HG03439 (cell line): ENCODE results near the gene SMCO2.

Experiments used
- ATAC-seq: cut with Tn5 transposase; IDR thresholded peaks from one replicate; pipeline ENCODE4 v1.9.1; 2021; ENCODE audit warnings: mild to moderate bottlenecking, moderate library complexity; ENCODE audit not compliant: unreplicated experiment

The SMCO2 gene

DNA sequence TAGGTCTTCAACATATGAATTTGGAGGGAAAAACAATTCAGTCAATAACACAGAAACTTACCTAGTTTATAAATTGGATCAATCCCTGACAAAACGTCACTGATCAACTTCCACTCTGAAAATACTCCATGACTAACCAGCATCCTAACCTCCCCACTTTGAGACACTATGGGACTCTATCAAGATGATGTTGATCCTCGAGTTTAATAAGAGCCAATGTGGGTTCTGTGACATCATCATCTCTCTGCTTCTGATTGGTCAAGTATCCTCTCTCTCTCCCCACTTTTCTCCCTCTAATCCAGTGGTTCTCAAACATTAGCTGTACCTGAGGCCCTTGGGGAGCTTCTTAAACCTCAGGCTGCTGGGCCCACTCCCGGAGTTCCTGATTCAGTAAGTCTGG, at the start of gene SMCO2:
SMCO2 (plus strand) TSS at position 301 of the 400 bp plus-strand sequence. CDS start 23,896 bp downstream, outside the sequence.
- no peak for ATAC-seq

DNA sequence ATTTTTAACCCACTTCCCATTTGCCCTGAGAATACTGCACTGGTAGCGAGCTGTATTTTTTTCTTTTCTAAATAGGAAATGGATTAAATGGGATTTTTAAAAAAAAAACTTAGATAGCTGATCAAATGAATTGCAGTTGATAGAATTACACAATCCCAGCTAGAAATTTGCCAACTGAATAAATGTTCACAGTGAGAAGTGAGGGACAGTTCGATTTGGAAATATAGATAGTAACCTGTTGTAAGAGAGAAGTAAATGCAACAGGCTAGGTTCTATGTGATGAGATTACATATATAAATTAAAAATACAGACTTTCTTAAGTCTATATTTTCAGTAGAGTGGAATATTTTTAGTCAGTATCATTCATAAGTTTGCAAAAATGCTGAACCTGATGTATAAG, 48.1 kb upstream of the SMCO2 start:
- no peak for ATAC-seq

DNA sequence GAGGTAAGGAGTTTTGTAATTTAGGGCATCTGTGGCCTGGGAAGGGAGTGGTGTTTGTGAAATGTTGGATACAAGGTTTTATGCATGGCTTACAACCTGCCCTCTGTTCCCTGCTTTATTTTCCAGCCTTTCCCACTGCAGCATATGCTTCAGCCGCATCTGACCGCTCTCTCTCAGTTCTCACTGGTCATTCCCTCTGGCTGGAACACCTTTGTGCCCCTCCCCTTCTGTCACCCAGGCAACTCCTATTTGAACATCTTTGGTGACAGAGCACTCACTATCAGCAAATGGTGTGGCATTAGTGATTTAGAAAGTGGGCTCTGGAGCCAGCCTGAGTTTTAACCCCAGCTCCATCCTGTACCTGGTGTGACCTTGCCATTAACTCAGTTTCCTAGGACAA, 47.5 kb upstream of the SMCO2 start:
- ATAC-seq = no peak

DNA sequence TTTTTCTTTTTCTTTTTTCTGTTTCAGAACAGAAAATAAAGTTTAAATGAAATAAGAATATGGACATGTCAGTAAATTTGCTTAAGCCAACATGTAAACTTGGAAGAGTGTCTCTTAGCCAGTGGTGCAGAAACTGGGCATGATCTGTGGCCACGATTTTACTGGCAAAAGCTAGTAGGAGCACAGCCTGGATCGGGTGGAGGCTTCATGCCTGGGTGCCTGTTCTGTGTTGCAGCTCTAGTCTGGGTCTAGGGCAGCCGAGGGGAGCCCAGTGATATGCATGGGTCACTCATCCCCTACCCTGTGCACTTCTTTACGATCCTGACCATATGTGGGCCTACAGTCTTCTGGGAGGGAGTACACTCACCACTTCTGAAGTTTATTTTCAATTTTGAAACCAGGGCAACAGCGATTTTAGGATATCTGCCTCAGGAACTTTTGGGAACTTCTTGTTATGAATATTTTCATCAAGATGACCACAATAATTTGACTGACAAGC, 45.6 kb upstream of the SMCO2 start:
- no peak for ATAC-seq

DNA sequence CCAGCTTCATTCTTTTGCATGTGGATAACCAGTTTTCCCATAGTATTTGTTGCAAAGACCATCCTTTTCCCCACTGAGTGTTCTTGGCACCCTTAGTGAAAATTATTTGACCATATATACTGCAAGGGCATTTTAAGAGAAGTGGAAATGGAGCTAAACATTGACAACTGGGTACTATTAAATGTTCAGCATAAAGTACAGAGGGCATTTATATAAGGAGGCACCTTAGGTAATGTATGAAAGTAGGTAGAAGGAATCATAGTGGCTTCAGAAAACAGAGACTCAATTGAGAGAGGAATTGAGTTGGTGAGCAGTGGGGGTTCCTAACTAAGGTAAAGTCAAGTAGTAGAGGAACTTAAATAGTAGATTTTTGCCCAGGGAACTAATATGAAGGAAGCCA, 34.5 kb upstream of the SMCO2 start:
- ATAC-seq = no peak

DNA sequence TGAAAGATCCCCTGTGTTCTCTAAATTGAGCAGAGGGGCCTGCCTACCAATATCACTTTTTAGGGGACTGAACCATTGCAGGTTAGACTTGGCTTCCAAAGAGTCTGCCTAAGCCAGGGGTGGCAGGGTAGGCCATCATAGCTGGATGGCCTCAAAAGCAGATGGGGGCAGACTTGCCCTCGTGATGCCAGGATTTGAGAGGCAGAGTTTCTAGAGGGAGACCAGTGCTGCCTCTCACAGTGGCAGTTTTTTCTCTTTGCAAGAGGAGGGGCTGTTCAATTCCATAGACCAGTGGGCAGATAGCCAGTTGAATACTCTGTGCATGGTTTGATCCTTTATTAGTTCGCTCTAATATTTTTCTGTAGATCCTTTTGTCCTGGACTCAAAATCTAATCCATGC, 23.8 kb upstream of the SMCO2 start:
- ATAC-seq = no peak

DNA sequence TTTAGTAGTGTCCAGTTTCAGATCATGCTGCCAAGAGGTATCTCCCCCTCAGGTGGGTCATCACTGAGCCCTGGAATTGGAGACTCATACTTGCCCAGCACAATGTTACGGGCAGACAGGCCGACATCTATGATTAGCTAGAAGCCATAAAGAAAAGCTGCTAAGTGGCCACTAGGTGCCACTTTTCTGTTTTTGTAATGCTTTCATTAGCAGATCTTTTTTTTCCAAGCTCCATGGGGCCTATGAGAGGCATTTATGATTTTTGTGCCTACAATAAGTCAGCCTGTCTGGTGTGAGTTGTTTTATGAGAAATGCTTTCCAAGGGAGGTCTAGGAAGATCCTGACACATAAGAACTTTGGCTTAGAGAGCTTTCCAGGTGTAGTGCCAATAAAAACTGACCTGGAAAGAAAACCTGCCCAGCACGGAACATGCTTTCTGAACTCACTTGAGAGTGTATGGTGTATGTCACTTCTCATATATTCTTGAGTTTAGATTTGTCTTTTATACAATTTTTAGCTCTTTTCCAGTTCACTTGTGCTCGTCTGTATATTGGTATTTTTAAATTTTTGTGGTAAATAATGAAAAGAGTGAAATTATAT, 21.8 kb upstream of the SMCO2 start:
- ATAC-seq = no peak

DNA sequence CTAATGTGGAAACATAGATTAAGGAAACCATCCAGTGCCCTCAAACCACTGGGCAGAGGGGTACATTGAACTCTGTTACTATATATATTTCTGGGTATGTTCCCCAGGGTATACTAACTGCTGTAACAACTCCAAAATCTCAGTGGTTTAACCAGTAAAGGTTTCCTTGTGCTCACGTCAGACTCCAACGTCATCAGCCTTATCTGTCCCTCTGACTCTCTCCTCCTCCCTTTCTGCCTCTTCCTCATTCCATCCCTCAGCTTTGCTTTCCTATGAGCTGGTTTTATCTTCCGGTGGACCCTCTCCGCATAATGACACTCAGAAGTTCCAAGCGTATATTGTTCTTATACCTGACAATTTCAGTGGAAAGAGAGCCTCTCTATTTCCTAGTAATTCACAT, 21.2 kb upstream of the SMCO2 start:
- no peak for ATAC-seq

DNA sequence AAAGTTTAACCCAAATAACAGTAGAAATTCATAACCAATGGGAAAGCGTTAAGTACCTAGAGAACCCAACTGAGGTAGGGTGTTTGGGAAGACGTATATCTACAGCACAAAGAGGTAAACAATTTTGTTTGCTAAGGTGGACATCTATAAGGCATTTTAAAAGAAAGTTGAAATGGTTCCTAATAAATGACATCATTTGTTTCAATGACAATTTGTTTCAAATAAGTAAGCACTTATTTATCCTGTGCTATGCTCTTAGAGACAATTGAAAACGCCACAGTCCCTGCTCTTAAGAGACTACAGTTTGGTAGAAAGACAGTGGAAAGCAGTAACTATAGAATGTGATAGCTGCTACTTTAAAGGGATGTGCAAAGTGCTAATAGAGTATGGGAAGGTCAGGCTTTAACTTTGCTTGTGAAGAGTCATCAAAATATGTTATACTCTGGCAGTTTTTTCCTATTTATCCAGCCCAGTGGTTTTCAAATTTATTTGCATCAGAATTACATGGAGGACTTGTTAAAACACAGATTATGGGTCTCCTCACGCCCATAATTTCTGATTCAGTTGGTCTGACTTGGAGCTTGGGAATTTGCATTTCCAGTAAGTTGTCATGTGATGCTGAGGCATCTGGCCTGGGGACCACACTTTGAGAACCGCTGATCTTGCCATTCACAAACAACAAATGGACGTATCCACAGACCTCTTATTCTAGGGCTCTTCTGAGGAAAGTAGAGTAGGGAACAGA, 19.6 kb upstream of the SMCO2 start:
- ATAC-seq = no peak

DNA sequence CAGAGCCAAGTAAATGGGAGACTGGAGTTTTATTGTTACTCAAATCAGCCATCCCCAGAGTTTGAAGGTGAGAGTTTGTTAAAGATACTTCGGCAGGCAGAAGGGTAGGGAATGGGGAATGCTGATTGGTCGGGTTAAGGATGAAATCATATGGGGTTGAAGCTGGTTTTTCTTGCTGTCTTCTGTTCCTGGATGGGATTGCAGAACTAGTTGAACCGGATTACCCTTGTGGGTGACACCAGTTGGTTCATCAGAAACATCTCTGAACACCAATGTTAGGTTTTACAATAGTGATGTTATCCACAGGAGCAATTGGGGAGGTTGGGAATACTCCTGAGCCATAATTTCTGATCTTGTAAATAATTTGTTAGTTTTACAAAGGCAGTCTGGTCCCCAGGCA, 18.7 kb upstream of the SMCO2 start:
- no peak for ATAC-seq

DNA sequence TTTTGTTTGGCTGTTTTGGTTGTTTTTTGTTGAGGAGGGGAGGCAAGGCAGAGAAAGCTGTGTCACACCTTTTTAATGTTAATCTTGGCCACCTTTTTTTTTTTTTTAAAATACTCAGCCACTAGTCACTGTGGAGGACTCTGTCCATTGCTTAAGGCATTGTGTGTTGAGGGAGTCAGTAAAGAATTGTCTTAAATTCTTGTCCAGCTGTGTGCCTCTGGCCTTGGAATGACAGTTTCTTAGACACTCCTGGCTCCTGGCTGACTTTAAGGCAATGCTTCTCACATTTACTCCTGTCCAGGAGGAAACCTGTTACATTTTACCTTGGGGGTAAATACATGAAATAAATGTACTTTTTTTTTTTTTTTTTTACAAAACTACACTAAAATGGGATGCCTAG, 18.1 kb upstream of the SMCO2 start:
- no peak for ATAC-seq

DNA sequence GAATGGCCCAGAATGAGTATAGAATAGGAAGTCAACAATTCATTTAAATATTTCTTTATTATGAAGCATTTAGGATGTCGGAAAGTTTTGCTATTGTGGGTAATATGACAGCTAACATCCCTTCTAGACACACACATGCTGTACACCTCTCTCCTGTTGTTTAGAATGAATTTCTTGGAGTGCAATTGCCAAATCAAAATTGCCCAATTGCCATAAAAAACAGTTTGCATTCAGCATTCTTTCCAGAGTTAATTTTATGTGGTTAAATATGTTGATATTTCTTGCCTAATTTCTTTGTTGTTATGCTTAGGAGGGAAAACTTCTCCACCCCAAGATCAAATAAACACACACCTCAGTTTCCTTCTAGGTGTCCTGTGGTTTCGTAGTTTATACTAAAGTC, 16.9 kb upstream of the SMCO2 start:
- ATAC-seq = no peak

DNA sequence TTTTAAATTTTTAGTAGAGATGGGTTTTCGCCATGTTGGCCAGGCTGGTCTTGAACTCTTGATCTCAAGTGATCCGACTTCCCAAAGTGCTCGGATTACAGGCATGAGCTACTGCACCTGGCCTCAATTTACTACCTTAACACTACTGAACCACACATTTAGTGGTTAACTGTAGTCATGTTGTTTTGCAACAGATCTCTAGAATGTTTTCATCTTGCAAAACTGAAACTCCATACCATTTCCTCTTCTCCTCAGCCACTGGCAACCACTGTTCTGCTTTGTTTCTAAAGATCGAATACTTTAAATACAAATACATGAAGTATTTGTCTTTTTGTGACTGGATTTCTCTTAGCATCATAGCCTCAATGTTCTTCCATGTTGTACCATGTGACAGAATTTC, 15.4 kb upstream of the SMCO2 start:
- ATAC-seq = no peak

DNA sequence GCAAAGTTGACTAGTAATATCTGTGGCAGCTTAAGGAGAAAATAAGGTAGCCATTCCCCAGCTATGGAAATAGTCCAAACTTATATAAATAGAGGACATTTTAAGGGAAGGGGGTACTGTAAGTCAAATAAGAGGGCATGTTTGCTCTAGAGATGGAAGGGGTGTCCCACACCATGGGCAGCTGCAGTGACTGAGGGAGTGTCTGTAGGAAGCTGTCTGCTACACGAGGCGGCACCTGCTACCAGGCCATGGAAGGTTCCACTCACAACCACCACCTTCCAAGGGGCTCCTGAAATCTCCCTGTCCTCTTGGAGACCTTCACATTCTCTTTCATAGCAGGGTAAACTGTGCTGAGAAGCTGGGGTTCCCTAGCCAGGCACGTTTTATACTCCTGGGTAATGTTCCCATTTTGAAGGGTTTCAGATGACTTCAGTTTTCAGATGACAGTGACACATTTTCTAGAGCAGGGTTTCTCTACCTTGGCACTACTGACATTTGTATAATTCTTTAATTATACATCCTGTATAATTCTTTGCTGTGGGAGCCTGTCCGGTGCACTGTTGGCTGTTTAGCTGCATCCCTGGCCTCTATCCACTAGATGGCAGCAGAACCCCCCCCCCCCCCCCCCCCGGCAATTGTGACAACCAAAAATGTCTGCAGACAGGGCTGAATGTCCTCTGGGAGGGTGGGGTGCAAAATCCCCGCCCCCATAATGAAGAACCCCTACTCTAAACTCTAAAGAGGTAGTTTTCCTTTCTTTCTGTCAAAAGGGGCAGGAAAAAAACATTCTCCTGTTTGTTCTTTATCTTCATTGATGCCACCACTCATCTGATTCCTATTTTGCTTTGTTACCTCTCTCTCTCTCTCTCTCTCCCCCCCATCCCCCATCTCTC, 11.6 kb upstream of the SMCO2 start:
- ATAC-seq = no peak

DNA sequence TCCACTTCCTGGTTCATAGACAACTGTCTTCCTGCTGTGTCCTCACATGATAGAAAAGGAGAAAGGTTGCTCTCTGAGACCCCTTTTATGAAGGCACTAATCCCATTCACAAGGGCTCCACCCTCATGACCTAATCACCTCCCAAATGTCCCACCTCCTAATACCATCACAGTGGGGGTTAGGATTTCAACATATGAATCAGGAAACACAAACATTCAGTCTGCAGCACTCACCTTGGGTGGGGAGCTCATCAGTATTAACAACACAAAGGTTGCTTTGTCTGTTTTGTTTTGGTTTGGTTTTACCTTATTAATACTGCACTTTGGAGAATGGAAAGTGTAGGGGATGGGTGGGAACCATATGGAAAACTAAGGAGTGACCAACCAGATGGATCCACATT, 10.5 kb upstream of the SMCO2 start:
- ATAC-seq = no peak

DNA sequence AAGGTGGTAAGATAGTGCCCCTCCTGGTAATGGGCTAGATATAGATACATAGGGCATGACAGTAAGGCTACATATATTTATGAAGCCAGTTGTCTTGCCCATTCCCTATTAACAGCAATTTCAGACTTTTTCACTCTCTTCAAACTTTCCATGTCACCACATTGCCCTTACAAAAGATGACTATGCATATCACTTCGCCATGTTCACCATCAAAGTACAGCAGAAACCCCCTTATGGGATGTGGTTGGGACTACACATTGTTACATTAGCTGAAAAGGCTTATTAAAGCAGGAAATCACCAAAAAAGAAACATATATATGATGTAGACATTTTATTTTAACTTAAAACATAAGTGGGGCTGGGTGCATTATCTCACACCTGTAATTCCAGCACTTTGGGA, 9.8 kb upstream of the SMCO2 start:
- ATAC-seq = no peak

DNA sequence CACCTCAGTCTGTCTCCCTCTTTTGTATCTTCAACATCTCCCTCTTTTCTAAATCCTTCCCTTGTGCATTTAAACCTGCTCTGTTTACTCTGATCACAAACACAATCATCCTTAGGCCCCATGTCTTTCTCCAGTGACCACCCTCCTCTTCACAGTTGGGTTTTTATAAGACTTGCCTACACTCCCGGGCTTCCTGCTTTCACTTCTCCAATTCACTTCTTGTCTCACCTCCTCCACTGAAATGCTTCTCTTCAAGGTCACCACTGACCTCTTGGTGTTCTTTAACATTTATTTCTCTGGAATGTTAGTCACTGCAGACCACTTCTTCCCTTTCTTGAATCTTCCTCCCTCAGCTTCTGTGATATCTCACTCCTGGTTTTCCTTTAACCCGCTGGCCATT, 8.7 kb upstream of the SMCO2 start:
- ATAC-seq = no peak

DNA sequence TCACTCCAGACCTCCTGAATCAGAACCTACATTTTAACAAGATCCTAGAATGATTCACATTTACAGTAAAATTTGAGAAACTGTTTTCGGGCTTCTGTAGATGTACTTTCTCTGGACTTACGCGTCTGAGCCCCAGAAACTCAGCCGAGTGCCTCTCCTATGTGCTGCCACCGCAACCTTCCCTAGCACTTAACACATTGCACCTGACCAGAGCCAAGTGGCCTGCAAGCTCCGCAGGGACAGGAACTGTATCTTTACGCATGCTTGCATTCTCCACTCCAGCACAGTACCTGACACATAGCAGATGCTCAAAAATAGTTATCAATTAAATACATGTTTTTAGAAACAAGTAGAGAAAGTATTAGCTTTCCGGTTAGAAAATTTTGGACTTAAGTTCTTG, 1.2 kb downstream of the SMCO2 start:
- ATAC-seq = no peak

DNA sequence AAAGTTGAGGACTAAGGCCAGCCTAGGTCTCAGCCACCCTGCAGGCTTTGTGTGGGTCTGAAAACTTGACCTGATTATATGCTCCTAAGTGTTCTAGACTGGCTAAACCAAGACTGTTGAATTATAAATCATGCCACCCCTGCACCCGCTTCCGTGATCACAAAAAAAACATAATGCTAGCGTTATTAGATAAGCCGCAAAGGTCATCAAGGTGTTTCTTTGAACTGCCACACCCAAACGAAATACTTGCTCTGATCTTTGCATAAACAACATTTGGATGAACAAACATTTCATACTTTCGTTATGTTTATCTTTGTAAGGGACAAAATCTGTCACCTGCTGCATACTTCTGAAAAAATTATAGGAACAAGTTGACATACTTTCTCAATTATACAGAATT, 2.5 kb downstream of the SMCO2 start:
- no peak for ATAC-seq

DNA sequence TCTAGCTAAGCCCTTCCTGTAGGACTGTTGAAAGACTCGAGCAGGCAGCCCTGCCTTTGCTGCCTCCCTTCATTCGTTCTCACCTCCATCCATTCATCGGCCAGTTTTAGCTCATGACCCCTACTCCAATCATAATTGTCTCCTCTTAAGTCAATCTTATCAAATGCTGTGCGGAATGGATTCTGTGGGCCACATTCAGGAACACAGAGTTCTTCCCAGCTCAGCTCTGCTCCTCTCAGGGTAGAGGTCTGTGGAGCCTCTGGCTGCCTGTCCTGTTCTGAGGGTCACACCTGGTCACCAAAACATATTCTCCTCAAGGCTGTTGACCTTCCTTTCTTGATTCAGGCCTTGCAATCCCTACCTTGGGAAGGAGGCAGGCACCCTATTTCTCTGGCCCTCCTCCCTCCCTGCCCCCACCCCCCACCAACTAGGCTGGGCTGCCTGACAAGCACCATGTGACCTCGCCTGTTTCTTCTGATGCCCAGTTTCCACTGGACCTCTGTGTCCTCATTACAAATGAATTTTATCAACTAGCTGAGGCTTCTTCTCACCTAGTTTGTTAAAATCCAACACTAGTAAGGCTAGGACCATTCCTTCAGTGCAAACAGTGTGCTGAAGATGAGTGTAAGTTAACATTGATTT, 3.5 kb downstream of the SMCO2 start:
- ATAC-seq = no peak
